IPS-20b (cell line): ENCODE results near the gene ICOSLG.
"Not testable (repeated sequence)": the region's sequence is repeated elsewhere in the genome, so short reads cannot be mapped to it uniquely, and the experiment has no call there.

Source experiments
- H3K27ac ChIP-seq: one replicate; pipeline ENCODE4 v1.5.1; 2013; ENCODE audit warnings: low read length
- H3K27me3 ChIP-seq: 2 replicates; pipeline ENCODE4 v1.6.1; 2013; ENCODE audit warnings: mild to moderate bottlenecking, low read length, inconsistent platforms; ENCODE audit not compliant: insufficient read depth
- H3K36me3 ChIP-seq: 2 replicates; pipeline ENCODE4 v1.6.1; 2013; ENCODE audit warnings: low read depth, mild to moderate bottlenecking, inconsistent platforms, low read length, moderate library complexity; ENCODE audit not compliant: insufficient read depth
- H3K4me1 ChIP-seq: 2 replicates; pipeline ENCODE4 v1.6.1; 2013; ENCODE audit warnings: mild to moderate bottlenecking, control low read depth, inconsistent platforms, low read length, moderate library complexity; ENCODE audit not compliant: insufficient read depth
- H3K4me3 ChIP-seq: 2 replicates; pipeline ENCODE4 v1.5.1; 2013; ENCODE audit warnings: mild to moderate bottlenecking, low read length, inconsistent platforms
- H3K9ac ChIP-seq: 2 replicates; pipeline ENCODE4 v1.6.1; 2013; ENCODE audit warnings: low read depth, mild to moderate bottlenecking, inconsistent platforms, low read length, moderate library complexity
- H3K9me3 ChIP-seq: 2 replicates; pipeline ENCODE4 v1.6.1; 2013; ENCODE audit warnings: mild to moderate bottlenecking, low read depth, low read length, inconsistent platforms; ENCODE audit not compliant: insufficient read depth

The ICOSLG gene

DNA sequence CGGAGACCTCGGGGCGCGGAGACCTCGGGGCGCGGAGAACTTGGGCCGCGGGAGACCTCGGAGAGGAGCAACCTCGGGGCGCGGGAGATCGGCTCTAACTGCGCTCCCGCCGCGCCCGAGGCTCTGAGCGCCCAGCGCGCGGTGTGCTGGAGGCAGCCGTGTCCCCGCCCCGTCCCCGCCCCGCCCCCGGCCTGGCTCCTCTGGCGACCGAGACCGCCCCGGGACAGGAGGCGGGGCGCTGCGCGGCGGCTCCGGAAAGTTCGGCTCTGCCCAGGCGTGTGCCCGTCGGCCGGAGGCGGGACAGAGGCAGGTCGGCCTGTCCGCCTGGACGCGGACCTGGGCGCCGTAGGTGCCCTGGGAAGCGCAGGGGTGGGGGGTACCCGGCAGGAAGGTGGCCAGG, at the start of gene ICOSLG:
Gene ICOSLG (minus strand): TSS at position 102 of the 400 bp plus-strand sequence. CDS start 126 bp downstream, outside the sequence.
- H3K4me3 ChIP-seq, H3K9me3 ChIP-seq, H3K9ac ChIP-seq, H3K27ac ChIP-seq, H3K36me3 ChIP-seq, H3K27me3 ChIP-seq, H3K4me1 ChIP-seq: not testable (repeated sequence)

DNA sequence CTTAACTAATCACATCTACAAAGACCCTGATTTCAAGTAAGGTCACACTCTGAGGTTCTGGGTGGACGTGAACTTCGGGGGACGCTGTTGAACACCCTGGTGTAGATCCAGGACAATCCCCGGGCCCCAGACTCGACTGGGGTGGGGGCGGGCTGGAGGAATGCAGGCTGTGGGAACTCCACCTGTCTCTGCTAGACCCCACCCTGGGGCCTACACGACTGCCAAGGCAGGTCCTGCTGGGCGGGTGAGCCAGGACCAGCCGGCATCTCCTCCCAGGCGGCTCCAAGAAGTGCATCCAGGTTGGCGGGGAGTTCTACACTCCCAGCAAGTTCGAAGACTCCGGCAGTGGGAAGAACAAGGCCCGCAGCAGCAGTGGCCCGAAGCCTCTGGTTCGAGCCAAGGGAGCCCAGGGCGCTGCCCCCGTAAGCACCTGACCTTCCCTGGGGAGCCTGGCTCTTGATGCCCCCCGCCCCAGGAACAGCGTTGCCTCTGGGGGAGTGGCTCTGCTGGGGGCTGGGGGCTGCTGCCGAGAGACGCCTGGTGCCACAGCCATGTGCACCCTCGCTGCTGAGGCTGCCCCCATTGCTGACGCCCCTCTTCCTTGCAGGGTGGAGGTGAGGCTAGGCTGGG, 48.8 kb upstream of the ICOSLG start:
- Histone ChIP-seq H3K27ac (no peak overlapping the region), H3K9ac (no peak overlapping the region), H3K27me3 (peaks cover 24% of the 10 kb centered on the region), H3K9me3 (no peaks in the 10 kb centered on the region), H3K4me1 (peaks cover under 1% of the 10 kb centered on the region; the same call in 1 of the 2 replicates), H3K36me3 (no peaks in the 10 kb centered on the region), H3K4me3 (no peak overlapping the region)

DNA sequence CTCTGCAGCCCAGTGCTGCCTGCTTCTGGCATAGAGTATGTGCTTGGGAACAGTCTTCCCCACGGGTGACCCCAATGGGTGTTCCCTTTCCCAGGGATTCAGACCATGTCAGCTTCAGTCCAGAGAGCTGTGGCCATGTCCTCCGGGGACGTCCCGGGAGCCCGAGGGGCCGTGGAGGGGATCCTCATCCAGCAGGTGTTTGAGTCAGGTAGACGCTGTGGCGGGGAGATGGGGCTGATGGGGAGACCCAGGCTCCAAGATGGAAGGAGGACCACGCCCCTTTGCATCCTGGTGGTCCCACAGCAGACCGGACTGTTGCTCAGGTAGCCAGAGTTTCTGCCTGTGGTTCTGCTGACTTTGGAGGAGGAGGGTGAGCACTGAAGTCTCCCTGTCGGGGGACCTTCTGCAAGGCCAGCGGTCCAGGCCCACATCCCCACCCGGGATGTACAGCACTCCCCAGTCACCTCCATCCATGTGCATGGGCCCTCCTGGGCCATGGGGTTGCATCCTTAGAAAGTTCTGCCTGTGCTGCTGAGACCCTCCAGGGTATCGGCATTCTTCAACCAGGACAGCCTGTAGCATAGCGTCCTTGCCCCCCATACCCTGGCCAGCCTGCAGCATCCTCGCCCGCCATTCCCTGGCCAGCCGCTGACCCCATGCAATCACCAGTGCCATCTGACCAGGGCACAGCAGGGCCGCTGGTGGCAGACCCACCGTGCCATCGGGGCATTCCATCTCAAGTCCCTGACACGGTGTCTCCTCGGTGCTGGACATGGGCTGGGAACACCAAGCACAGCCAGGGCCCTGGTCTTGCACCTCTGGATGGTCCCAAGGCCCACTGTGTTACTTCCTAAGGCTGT, 47.7 kb upstream of the ICOSLG start:
- H3K4me3 ChIP-seq = no peak overlapping the region
- H3K9ac ChIP-seq = no peak overlapping the region
- peaks cover 32% of the 10 kb centered on the region for H3K27me3 ChIP-seq
- no peaks in the 10 kb centered on the region for H3K36me3 ChIP-seq
- no peaks in the 10 kb centered on the region for H3K9me3 ChIP-seq
- no peak overlapping the region for H3K27ac ChIP-seq
- H3K4me1 ChIP-seq = peaks cover 11% of the 10 kb centered on the region

DNA sequence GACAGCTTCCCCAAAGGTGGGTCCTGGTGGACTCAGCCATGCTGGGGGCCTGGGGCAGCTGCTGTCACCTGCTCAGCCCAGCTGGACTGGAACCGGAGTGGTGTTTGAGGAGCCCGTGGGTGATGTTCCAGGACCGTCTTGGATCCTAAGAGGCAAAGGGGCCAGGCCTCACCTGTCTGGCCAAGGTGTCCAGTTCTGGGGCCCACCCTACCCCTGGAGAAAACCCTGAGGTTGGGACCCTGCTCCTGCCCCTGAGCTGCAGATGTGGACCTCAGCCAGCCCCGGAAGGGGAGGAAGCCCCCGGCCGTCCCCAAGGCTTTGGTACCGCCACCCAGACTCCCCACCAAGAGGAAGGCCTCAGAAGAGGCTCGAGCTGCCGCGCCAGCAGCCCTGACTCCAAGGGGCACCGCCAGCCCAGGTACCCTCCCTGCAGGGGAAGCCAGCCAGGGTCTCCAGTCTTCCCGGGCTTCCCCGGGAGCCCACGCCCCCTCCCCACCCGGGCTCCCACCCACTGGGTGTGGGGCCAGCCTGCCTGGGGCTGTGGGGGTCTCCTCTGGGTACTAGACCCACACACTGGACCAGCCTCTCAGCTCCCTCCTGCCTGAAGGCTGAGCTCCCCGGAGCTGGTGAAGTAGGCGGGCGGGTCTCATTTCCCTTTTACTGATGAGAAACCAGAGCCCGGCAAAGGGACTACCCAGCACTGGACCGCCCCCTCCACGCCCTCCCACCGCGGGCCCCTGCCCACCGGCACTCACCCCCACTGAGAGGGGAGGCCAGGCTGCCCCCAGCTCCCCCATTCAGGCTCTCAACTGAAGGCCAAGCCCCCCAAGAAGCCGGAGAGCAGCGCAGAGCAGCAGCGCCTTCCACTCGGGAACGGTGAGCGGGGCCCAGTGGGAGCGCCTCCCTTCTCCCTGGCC, 46.2 kb upstream of the ICOSLG start:
- peaks cover 14% of the 10 kb centered on the region for H3K4me1 ChIP-seq
- H3K9ac ChIP-seq = no peak overlapping the region
- no peaks in the 10 kb centered on the region for H3K36me3 ChIP-seq
- H3K27me3 ChIP-seq = peaks cover 32% of the 10 kb centered on the region
- H3K4me3 ChIP-seq = no peak overlapping the region
- H3K27ac ChIP-seq = no peak overlapping the region
- H3K9me3 ChIP-seq = no peaks in the 10 kb centered on the region

DNA sequence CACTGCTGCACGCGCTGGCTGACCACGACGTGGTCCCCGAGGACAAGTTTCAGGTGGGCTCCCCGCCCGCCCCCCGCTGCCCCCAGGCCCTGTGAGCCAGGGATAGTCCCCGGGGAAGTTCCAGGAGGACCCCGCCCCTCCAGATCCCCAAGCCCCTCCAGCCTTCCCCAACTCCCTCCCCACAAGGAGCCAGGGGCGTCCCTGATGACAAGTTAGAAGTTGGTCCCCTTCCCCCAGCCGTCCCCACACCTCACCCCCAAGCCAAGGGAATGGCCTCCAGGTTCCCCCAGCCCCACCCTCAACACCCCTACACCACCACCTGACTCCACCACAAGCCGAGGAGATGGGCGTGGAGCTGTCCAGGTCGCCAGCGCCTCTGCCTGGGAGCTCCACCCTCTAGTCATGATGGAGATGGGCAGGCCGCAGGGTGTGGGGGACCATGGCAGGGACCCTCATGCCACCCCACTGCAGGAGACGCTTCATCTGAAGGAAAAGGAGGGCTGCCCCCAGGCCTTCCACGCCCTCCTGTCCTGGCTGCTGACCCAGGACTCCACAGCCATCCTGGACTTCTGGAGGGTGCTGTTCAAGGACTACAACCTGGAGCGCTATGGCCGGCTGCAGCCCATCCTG, 45.5 kb upstream of the ICOSLG start:
- H3K4me1 ChIP-seq = peaks cover 14% of the 10 kb centered on the region
- no peak overlapping the region for H3K9ac ChIP-seq
- H3K27ac ChIP-seq = no peak overlapping the region
- H3K9me3 ChIP-seq = no peaks in the 10 kb centered on the region
- no peaks in the 10 kb centered on the region for H3K36me3 ChIP-seq
- peak overlapping the region; percentile 52; the same call in 1 of the 2 replicates for H3K4me3 ChIP-seq
- peaks cover 32% of the 10 kb centered on the region for H3K27me3 ChIP-seq

- H3K9ac ChIP-seq = no peak within 1 kb of the TSS
- H3K4me3 ChIP-seq = peak within 1 kb of the TSS; percentile 52; the same call in 1 of the 2 replicates
- H3K36me3 ChIP-seq = no peaks in the 10 kb centered on the region
- H3K27ac ChIP-seq = no peak within 1 kb of the TSS
- H3K27me3 ChIP-seq = peaks cover 32% of the 10 kb centered on the region
- peaks cover 14% of the 10 kb centered on the region for H3K4me1 ChIP-seq
- no peaks in the 10 kb centered on the region for H3K9me3 ChIP-seq
These were observed 44.6 kb upstream of the ICOSLG start, which contains the start of gene AIRE for GRCh38 chr21:44285138-44285992. Gene AIRE (plus strand): TSS chr21:44285876. CDS start chr21:44286007, 131 bp downstream.

DNA sequence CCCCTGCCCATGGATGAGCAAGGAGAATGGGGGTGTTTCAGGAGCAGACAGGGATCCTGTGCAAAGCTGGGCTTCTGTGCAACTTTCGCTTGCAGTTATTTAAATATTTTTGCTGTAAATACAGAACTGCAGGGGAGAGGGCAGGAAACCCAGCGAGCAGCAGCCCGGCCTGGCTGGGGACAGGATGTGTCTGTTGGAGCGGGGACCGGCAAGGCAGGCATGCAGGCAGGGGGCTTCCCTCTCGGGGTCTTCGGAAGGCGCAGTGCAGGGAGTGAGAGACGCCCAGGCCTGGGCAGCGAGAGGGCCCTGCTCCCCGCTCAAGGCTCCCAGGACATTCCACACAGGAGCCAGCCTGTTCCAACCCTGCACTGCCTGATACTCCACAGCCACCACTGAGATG, 43.2 kb upstream of the ICOSLG start:
- peaks cover 14% of the 10 kb centered on the region for H3K4me1 ChIP-seq

DNA sequence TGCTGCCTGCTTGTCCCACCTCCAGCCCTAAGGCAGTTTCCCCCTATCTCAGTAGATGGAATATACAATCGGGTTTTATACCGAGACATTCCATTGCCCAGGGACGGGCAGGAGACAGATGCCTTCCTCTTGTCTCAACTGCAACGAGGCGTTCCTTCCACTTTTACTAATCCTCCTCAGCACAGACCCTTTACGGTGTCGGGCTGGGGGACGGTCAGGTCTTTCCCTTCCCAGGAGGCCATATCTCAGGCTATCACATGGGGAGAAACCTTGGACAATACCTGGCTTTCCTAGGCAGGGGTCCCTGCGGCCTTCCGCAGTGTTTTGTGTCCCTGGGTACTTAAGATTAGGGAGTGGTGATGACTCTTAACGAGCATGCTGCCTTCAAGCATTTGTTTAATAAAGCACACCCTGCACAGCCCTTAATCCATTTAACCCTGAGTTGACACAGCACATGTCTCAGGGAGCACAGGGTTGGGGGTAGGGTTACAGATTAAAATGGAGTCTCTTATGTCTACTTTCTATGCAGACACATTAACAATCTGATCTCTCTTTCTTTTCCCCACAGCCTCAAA, 42.6 kb upstream of the ICOSLG start:
- H3K4me3 ChIP-seq, H3K27ac ChIP-seq, H3K9ac ChIP-seq, H3K36me3 ChIP-seq, H3K9me3 ChIP-seq: not testable (repeated sequence)
- Histone ChIP-seq H3K4me1 (peaks cover 14% of the 10 kb centered on the region), H3K27me3 (peaks cover 32% of the 10 kb centered on the region)

More for the DNA sequence above, 43.2 kb upstream of the ICOSLG start:
- H3K4me3 ChIP-seq = no peak overlapping the region
- H3K9ac ChIP-seq = no peak overlapping the region
- H3K36me3 ChIP-seq = no peaks in the 10 kb centered on the region
- H3K27ac ChIP-seq = no peak overlapping the region
- peaks cover 32% of the 10 kb centered on the region for H3K27me3 ChIP-seq
- H3K9me3 ChIP-seq = no peaks in the 10 kb centered on the region

GRCh38 chr21:44282370-44282769, 41.6 kb upstream of the ICOSLG start:
- H3K27ac ChIP-seq = no peak overlapping the region
- H3K9ac ChIP-seq = no peak overlapping the region
- peaks cover 32% of the 10 kb centered on the region for H3K27me3 ChIP-seq
- no peak overlapping the region for H3K4me3 ChIP-seq
- no peaks in the 10 kb centered on the region for H3K36me3 ChIP-seq
- H3K9me3 ChIP-seq = no peaks in the 10 kb centered on the region
- peaks cover 14% of the 10 kb centered on the region for H3K4me1 ChIP-seq

DNA sequence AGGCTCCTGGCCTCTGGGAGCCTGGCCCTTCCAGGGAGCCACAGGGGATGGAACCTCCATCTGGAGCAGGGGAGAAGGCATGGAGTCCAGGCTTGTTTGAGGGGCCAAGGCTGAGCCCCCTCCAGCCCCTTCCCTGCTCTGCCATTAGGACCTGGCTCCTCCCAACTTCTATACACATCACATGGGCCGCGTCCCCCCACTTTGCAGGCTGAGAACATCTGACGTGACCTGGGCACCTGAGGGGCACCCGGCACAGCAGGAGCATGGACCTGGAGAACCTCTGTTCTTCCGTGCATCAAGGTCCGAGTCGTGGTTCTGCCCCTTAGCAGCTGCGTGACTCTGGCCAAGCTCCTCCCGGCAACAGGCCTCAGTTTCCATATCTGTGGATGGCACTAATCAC, 41.1 kb upstream of the ICOSLG start:
- Histone ChIP-seq H3K27ac (no peak overlapping the region), H3K9me3 (no peaks in the 10 kb centered on the region), H3K4me1 (peaks cover 14% of the 10 kb centered on the region)

More for the DNA sequence above, 41.1 kb upstream of the ICOSLG start:
- Histone ChIP-seq H3K4me3 (no peak overlapping the region), H3K9ac (no peak overlapping the region), H3K36me3 (no peaks in the 10 kb centered on the region), H3K27me3 (peaks cover 31% of the 10 kb centered on the region)
